Astrocyte (in vitro differentiated cells and primary cell): ENCODE results near the gene IQGAP2.

ENCODE experiments used
- EZH2 ChIP-seq: IDR thresholded peaks from 2 replicates; pipeline ENCODE4 v1.6.1; 2012; ENCODE audit warnings: mild to moderate bottlenecking, low read length, inconsistent platforms; ENCODE audit not compliant: insufficient read depth
- TF ChIP-seq, protein P1 (sequence below): IDR thresholded peaks from 2 replicates; pipeline ENCODE4 v1.5.1; 2011; ENCODE audit warnings: low read depth, mild to moderate bottlenecking, inconsistent platforms, low read length, moderate library complexity; ENCODE audit not compliant: insufficient read depth

DNA sequence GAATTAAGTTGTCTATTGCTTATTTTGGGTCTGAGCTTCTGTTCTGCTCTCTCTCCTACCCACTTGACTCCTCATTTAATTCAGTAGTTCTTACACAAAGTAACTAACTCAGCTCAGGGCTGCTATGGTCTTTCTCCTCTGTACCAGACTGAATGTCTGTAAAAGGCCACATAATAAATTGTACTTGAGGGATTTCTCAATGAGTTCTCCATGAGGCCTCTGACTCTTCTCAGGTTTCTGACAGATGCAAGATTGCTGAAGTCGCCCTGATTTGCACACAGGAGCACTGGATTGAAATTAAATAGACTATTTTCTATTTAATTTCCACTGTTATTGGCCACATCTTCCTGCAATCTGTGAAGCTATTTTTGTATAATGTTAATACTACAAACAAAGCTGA is 2.9 kb downstream of the IQGAP2 start:
- TF ChIP-seq, protein P1, sequence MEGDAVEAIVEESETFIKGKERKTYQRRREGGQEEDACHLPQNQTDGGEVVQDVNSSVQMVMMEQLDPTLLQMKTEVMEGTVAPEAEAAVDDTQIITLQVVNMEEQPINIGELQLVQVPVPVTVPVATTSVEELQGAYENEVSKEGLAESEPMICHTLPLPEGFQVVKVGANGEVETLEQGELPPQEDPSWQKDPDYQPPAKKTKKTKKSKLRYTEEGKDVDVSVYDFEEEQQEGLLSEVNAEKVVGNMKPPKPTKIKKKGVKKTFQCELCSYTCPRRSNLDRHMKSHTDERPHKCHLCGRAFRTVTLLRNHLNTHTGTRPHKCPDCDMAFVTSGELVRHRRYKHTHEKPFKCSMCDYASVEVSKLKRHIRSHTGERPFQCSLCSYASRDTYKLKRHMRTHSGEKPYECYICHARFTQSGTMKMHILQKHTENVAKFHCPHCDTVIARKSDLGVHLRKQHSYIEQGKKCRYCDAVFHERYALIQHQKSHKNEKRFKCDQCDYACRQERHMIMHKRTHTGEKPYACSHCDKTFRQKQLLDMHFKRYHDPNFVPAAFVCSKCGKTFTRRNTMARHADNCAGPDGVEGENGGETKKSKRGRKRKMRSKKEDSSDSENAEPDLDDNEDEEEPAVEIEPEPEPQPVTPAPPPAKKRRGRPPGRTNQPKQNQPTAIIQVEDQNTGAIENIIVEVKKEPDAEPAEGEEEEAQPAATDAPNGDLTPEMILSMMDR: no peak
- TF ChIP-seq EZH2: no peak
